Activated gamma-delta T cell treated with anti-CD3 and anti-CD28 coated beads, Interleukin-2, amount 50 U/mL, for 16 hours (primary cell): ENCODE measurements around the gene CSNK1D.
"Not testable (repeated sequence)": the region's sequence is repeated elsewhere in the genome, so short reads cannot be mapped to it uniquely, and the experiment has no call there.

Experiments used
- DNase-seq: peaks from one replicate; pipeline ENCODE4 v3.0.0-alpha.2; 2020; ENCODE audit warnings: low read depth

The CSNK1D gene

DNA sequence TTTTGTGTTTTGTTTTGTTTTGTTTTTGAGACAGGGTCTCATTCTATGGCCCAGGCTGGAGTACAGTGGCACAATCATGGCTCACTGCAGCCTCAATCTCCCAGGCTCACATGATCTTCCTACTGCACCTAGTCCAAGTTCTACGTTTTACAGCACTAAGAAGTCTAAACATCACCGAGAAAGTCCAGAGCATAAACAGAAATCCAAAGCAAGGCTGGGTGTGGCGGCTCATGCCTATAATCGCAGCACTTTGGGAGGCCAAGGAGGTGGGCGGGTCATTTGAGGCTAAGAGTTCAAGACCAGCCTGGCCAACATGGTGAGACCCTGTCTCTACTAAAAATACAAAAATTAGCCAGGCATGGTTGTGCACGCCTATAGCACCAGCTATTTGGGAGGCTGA, 80.5 kb downstream of the CSNK1D start:
- DNase-seq: not testable (repeated sequence)
